WTC11 (cell line): ENCODE results near the gene SLC38A8. TPM values are rescaled to one million over a fixed set of nuclear protein-coding genes. Genes with fewer than 3 reads are reported as not detected.

Source experiments
- ATAC-seq: fragments of 200-7000 bp; cut with Tn5 transposase; 2 replicates; pipeline ENCODE4 v1.10.0; 2021; ENCODE audit warnings: mild to moderate bottlenecking, moderate library complexity
- CTCF ChIA-PET: fragments of 300-600 bp; sonication (Branson Sonifier 250); formaldehyde crosslinking; loops from one replicate; lab custom pipeline; 2021; ENCODE audit warnings: antibody characterized with exemption; lab: Charles Lee
- POLR2A ChIA-PET: fragments of 350-600 bp; sonication (Branson Sonifier 250); formaldehyde crosslinking; loops from one replicate; lab custom pipeline; 2021; ENCODE audit warnings: antibody characterized with exemption; lab: Charles Lee
- DNase-seq: peaks from one replicate; pipeline ENCODE4 v3.0.0; 2021; ENCODE audit warnings: low spot score
- H3K27ac Mint-ChIP-seq: 2 replicates; pipeline ENCODE4 v1.8.0; 2021; ENCODE audit warnings: mixed read lengths
- H3K27me3 Mint-ChIP-seq: 2 replicates; pipeline ENCODE4 v1.8.0; 2021; ENCODE audit warnings: low read depth, mild to moderate bottlenecking, moderate library complexity, mixed read lengths
- H3K36me3 Mint-ChIP-seq: 2 replicates; pipeline ENCODE4 v1.8.0; 2021; ENCODE audit warnings: mixed read lengths
- H3K4me1 Mint-ChIP-seq: 2 replicates; pipeline ENCODE4 v1.8.0; 2022; ENCODE audit warnings: mixed read lengths
- H3K4me3 Mint-ChIP-seq: 2 replicates; pipeline ENCODE4 v1.8.0; 2021; ENCODE audit warnings: mild to moderate bottlenecking, moderate library complexity, mixed read lengths
- H3K9me3 Mint-ChIP-seq: 2 replicates; pipeline ENCODE4 v1.8.0; 2021; ENCODE audit warnings: mixed read lengths
- AFF4 ChIP-seq: sonication (generic); formaldehyde crosslinking; IDR thresholded peaks from 2 replicates; pipeline ENCODE4 v1.8.1; 2023; ENCODE audit warnings: mild to moderate bottlenecking, missing genetic modification reagents, borderline replicate concordance
- GRHL2 ChIP-seq: fragments of 250-450 bp; sonication (Bioruptor Pico); IDR thresholded peaks from 2 replicates; pipeline ENCODE4 v1.8.0; 2022; ENCODE audit warnings: mild to moderate bottlenecking, moderate library complexity; ENCODE audit not compliant: insufficient replicate concordance, severe bottlenecking
- IRF2 ChIP-seq: sonication (generic); formaldehyde crosslinking; IDR thresholded peaks from 2 replicates; pipeline ENCODE4 v1.8.0; 2022; ENCODE audit warnings: low read depth, missing genetic modification reagents, borderline replicate concordance
- NR1H2 ChIP-seq: sonication (generic); formaldehyde crosslinking; IDR thresholded peaks from 2 replicates; pipeline ENCODE4 v1.9.0; 2021; ENCODE audit warnings: mild to moderate bottlenecking, moderate library complexity, missing genetic modification reagents
- TEAD4 ChIP-seq: sonication (generic); formaldehyde crosslinking; IDR thresholded peaks from 2 replicates; pipeline ENCODE4 v1.8.0; 2022; ENCODE audit warnings: mild to moderate bottlenecking, missing genetic modification reagents
- TP53 ChIP-seq: sonication (generic); formaldehyde crosslinking; IDR thresholded peaks from 2 replicates; pipeline ENCODE4 v1.8.1; 2023; ENCODE audit warnings: mild to moderate bottlenecking, missing genetic modification reagents
- USF1 ChIP-seq: sonication (generic); formaldehyde crosslinking; IDR thresholded peaks from 2 replicates; pipeline ENCODE4 v1.8.0; 2022; ENCODE audit warnings: mild to moderate bottlenecking, missing genetic modification reagents
- ZNF138 ChIP-seq: sonication (generic); formaldehyde crosslinking; conservative IDR thresholded peaks from 2 replicates; pipeline ENCODE4 v1.8.1; 2022; ENCODE audit warnings: mild to moderate bottlenecking, moderate library complexity, missing genetic modification reagents
- ZNF232 ChIP-seq: sonication (generic); formaldehyde crosslinking; IDR thresholded peaks from 2 replicates; pipeline ENCODE4 v1.8.0; 2022; ENCODE audit warnings: mild to moderate bottlenecking, missing genetic modification reagents
- ZNF532 ChIP-seq: fragments of 250-450 bp; sonication (Bioruptor Pico); IDR thresholded peaks from 2 replicates; pipeline ENCODE4 v1.9.0; 2021; ENCODE audit warnings: mild to moderate bottlenecking, borderline replicate concordance
- total RNA-seq: library from RNA; stranded (reverse); gene quantifications from 3 replicates; pipeline ENCODE4 v1.2.3, GENCODE V29; 2021
- TF ChIP-seq, protein P1 (sequence below): fragments of 250-450 bp; sonication (Bioruptor Pico); IDR thresholded peaks from 2 replicates; pipeline ENCODE4 v1.8.0; 2021; ENCODE audit warnings: mild to moderate bottlenecking
- TF ChIP-seq, protein P2 (sequence below): sonication (generic); formaldehyde crosslinking; conservative IDR thresholded peaks from 2 replicates; pipeline ENCODE4 v1.8.1; 2023; ENCODE audit warnings: mild to moderate bottlenecking, low read depth, missing genetic modification reagents, moderate library complexity

The SLC38A8 gene
- total RNA-seq, 1 experiment from 2014 or later: not detected

DNA sequence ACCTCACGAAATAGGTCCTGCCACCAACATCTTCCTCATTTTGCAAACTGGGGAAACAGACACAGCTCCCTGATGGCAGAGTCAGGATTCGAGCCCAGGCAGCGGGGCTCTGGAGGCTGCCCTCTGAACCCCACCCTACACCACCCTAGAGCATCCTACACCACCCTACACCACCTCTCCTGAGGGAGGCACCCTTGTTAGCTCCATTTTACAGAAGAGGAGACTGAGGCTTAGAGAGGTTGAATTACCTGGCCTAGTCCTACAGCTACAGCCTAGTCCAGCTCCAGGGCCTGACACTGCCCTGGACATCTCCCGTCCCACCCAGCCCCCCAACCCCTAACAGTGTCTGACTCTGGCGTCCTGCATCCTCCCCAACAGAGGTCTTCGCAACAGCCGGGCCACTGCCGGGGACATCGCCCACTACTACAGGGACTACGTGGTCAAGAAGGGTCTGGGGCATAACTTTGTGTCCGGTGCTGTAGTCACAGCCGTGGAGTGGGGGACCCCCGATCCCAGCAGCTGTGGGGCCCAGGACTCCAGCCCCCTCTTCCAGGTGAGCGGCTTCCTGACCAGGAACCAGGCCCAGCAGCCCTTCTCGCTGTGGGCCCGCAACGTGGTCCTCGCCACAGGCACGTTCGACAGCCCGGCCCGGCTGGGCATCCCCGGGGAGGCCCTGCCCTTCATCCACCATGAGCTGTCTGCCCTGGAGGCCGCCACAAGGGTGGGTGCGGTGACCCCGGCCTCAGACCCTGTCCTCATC lies 77.7 kb downstream of the SLC38A8 start (continued):
- no peak for TF ChIP-seq AFF4 (CRISPR knock-in tag)

GRCh38 chr16:83963277-83964119 lies 79.1 kb downstream of the SLC38A8 start:
- no peaks in the 10 kb centered on the region for H3K36me3 Mint-ChIP-seq
- CTCF ChIA-PET: interaction anchor here (1.0 to 1.2 kb wide), 2 partner anchors 9 to 80 kb away, joined by 3 read pairs; no protein-coding TSS in a partner anchor
- no peaks in the 10 kb centered on the region; the same call in none of the 2 replicates for H3K27me3 Mint-ChIP-seq
- H3K27ac Mint-ChIP-seq: no peak overlapping the region
- H3K4me1 Mint-ChIP-seq: no peaks in the 10 kb centered on the region
- DNase-seq (no peak), ATAC-seq (no peak)
- POLR2A ChIA-PET: no interaction called here
- no peak overlapping the region for H3K4me3 Mint-ChIP-seq
- no peaks in the 10 kb centered on the region for H3K9me3 Mint-ChIP-seq
- TF ChIP-seq ZNF532: no peak
- TF ChIP-seq TP53: no peak
- no peak for TF ChIP-seq AFF4 (CRISPR knock-in tag)
- TF ChIP-seq, protein P1, sequence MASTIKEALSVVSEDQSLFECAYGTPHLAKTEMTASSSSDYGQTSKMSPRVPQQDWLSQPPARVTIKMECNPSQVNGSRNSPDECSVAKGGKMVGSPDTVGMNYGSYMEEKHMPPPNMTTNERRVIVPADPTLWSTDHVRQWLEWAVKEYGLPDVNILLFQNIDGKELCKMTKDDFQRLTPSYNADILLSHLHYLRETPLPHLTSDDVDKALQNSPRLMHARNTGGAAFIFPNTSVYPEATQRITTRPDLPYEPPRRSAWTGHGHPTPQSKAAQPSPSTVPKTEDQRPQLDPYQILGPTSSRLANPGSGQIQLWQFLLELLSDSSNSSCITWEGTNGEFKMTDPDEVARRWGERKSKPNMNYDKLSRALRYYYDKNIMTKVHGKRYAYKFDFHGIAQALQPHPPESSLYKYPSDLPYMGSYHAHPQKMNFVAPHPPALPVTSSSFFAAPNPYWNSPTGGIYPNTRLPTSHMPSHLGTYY (CRISPR knock-in tag): no peak
- no peak for TF ChIP-seq IRF2 (CRISPR knock-in tag)
- TF ChIP-seq ZNF138 (CRISPR knock-in tag): no peak
- no peak for TF ChIP-seq GRHL2 (CRISPR knock-in tag)
- TF ChIP-seq NR1H2 (CRISPR knock-in tag): no peak
- no peak for TF ChIP-seq TEAD4 (CRISPR knock-in tag)
- TF ChIP-seq, protein P2, sequence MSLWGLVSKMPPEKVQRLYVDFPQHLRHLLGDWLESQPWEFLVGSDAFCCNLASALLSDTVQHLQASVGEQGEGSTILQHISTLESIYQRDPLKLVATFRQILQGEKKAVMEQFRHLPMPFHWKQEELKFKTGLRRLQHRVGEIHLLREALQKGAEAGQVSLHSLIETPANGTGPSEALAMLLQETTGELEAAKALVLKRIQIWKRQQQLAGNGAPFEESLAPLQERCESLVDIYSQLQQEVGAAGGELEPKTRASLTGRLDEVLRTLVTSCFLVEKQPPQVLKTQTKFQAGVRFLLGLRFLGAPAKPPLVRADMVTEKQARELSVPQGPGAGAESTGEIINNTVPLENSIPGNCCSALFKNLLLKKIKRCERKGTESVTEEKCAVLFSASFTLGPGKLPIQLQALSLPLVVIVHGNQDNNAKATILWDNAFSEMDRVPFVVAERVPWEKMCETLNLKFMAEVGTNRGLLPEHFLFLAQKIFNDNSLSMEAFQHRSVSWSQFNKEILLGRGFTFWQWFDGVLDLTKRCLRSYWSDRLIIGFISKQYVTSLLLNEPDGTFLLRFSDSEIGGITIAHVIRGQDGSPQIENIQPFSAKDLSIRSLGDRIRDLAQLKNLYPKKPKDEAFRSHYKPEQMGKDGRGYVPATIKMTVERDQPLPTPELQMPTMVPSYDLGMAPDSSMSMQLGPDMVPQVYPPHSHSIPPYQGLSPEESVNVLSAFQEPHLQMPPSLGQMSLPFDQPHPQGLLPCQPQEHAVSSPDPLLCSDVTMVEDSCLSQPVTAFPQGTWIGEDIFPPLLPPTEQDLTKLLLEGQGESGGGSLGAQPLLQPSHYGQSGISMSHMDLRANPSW (CRISPR knock-in tag): no peak
- no peak for TF ChIP-seq ZNF232 (CRISPR knock-in tag)
- TF ChIP-seq USF1 (CRISPR knock-in tag): no peak
